SU-DHL-6 (cell line): Measurements from ENCODE around the gene ZNF280B.

Experiments used
- EZH2phosphoT487 ChIP-seq: fragments of 200-600 bp; sonication (generic), shearing (Covaris generic); conservative IDR thresholded peaks from 2 replicates; pipeline ENCODE4 v1.6.1; 2018; ENCODE audit warnings: mild to moderate bottlenecking, antibody characterized with exemption, low read length, moderate library complexity, mixed read lengths
- TF ChIP-seq, protein P1 (sequence below): fragments of 200-600 bp; sonication (generic); IDR thresholded peaks from one replicate; pipeline ENCODE4 v1.5.1; 2017; ENCODE audit warnings: antibody characterized with exemption, mild to moderate bottlenecking, low read length, moderate library complexity; ENCODE audit not compliant: insufficient read depth, poor library complexity, severe bottlenecking

GRCh38 chr22:22488736-22489135 is 19.8 kb downstream of the ZNF280B start:
- TF ChIP-seq, protein P1, sequence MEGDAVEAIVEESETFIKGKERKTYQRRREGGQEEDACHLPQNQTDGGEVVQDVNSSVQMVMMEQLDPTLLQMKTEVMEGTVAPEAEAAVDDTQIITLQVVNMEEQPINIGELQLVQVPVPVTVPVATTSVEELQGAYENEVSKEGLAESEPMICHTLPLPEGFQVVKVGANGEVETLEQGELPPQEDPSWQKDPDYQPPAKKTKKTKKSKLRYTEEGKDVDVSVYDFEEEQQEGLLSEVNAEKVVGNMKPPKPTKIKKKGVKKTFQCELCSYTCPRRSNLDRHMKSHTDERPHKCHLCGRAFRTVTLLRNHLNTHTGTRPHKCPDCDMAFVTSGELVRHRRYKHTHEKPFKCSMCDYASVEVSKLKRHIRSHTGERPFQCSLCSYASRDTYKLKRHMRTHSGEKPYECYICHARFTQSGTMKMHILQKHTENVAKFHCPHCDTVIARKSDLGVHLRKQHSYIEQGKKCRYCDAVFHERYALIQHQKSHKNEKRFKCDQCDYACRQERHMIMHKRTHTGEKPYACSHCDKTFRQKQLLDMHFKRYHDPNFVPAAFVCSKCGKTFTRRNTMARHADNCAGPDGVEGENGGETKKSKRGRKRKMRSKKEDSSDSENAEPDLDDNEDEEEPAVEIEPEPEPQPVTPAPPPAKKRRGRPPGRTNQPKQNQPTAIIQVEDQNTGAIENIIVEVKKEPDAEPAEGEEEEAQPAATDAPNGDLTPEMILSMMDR = no peak
- no peak for TF ChIP-seq EZH2phosphoT487
